GM12891 (cell line): ENCODE measurements around the gene GRWD1.

Source experiments
- PAX5 ChIP-seq: IDR thresholded peaks from 2 replicates; pipeline ENCODE4 v1.6.1; 2011; ENCODE audit warnings: low read length, moderate library complexity, mild to moderate bottlenecking; ENCODE audit not compliant: insufficient read depth, severe bottlenecking
- POLR2A ChIP-seq: IDR thresholded peaks from 2 replicates; pipeline ENCODE4 v1.6.1; 2011; ENCODE audit warnings: low read depth, low read length, control low read depth
- POLR2AphosphoS5 ChIP-seq: IDR thresholded peaks from 2 replicates; pipeline ENCODE4 v1.6.1; 2011; ENCODE audit warnings: low read depth, low read length, control low read depth
- POU2F2 ChIP-seq: IDR thresholded peaks from 2 replicates; pipeline ENCODE4 v1.6.1; 2011; ENCODE audit warnings: low read depth, mild to moderate bottlenecking, control low read depth, low read length, moderate library complexity
- SPI1 ChIP-seq: IDR thresholded peaks from 2 replicates; pipeline ENCODE4 v1.6.1; 2011; ENCODE audit warnings: low read depth, low read length, control low read depth
- TAF1 ChIP-seq: IDR thresholded peaks from 2 replicates; pipeline ENCODE4 v1.6.1; 2011; ENCODE audit warnings: low read depth, low read length, control low read depth

DNA sequence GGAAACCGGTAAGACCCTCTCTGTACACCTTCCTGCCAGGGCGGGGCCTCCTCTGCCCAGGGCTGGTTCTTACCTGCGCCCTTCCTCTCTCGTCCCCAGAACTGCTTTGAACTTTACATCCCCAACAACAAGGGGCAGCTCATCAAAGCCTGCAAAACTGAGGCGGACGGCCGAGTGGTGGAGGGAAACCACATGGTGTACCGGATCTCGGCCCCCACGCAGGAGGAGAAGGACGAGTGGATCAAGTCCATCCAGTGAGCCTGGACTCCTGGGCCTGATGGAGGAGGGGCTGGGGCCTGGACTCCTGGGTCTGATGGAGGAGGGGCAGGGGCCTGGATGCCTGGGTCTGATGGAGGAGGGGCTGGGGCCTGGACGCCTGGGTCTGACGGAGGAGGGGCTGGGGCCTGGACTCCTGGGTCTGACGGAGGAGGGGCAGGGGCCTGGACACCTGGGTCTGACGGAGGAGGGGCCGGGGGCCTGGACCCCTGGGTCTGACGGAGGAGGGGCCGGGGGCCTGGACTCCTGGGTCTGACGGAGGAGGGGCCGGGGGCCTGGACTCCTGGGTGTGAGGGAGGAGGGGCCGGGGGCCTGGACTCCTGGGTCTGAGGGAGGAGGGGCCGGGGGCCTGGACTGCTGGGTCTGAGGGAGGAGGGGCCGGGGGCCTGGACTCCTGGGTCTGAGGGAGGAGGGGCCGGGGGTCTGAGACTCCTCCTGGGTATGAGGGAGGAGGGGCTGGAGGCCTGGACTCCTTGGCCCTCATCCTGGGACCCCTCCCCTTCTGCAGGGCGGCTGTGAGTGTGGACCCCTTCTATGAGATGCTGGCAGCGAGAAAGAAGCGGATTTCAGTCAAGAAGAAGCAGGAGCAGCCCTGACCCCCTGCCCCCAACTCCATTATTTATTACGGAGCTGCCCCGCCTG, 32.8 kb downstream of the GRWD1 start:
- TF ChIP-seq POLR2AphosphoS5 (no peak), TAF1 (no peak), POLR2A (no peak), POU2F2 (no peak), PAX5 (no peak), SPI1 (no peak)
